ENCODE results near the gene CARD14.

The CARD14 gene

DNA sequence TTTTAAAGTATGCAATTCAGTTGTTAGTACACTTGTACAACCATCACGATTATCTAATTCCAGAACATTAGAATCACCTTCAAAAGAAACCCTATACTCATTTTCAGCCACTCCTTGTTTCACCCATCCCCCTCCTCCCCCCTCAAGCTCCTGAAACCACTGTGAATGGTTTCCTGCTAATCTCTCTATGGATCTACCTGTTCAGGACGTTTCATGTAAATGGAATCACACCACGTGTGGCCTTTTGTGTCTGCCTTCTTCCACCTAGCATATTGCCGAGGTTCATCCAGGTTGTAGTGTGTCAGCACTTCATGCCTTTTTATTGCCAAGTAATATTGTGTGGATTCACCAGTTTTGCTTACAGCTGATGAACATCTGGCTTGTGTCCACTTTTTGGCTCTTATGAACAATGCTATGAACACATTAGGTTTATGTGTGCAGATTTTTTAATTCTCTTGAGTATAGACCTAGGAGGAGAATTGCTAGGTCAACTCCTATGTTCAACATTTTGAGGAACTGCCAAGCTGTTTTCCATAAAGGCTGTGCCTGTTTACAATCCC lies 40.7 kb upstream of the CARD14 start:
- TF ChIP-seq, protein P1, sequence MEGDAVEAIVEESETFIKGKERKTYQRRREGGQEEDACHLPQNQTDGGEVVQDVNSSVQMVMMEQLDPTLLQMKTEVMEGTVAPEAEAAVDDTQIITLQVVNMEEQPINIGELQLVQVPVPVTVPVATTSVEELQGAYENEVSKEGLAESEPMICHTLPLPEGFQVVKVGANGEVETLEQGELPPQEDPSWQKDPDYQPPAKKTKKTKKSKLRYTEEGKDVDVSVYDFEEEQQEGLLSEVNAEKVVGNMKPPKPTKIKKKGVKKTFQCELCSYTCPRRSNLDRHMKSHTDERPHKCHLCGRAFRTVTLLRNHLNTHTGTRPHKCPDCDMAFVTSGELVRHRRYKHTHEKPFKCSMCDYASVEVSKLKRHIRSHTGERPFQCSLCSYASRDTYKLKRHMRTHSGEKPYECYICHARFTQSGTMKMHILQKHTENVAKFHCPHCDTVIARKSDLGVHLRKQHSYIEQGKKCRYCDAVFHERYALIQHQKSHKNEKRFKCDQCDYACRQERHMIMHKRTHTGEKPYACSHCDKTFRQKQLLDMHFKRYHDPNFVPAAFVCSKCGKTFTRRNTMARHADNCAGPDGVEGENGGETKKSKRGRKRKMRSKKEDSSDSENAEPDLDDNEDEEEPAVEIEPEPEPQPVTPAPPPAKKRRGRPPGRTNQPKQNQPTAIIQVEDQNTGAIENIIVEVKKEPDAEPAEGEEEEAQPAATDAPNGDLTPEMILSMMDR (IDR thresholded peaks at IDR 0.05), result no peak

DNA sequence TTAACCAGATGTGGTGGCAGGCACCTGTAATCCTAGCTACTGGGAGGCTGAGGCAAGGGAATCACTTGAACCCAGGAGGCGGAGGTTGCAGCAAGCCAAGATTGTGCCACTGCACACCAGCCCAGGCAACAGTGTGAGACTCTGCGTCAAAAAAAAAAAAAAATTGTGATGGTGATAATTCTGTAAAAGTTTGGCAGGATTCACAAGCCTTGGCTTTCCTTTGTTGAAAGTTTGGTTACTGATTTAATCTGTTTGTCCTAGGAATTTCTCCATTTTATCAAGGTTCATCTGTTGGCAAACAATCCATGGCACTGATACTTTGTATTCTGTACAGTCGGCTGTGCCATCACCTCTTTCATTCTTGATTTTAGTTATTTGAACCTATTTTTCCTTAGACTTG lies 38.8 kb upstream of the CARD14 start:
- TF ChIP-seq, protein P1 (IDR thresholded peaks at IDR 0.05), result no peak

DNA sequence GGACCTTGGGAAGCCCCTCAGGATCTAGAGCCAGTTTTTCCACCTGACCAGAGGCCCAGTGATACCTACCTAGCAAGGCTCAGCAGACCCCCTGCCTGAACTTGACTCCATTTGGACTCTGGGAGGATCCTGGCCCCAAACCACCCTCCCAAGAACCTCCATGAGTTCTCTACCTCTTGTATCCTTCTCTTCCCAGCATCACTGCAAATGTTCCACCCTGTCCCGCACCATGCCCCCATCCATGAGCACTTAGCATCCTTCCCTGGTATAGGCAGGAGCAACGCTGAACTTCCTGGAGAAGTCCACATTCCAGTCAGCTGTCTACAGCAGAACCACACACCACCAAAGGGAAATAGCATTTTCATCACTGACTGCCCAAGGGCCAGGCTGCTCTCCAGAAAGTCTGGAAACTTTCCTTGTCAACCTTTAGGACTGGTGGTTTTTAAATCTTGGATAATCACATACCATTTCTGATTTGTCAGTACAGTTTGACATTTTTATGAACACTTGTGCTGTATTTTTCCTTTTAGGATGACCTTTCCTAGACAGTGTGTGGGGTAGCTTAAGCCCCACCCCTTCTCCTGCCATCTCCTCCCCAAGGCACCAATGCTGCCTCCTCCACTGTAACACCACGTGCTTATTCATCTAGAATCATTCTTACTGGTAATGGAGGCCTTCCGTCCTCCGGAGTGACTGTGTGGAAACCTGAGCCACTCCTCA lies 36.8 kb upstream of the CARD14 start:
- TF ChIP-seq, protein P1 (IDR thresholded peaks at IDR 0.05), result no peak

DNA sequence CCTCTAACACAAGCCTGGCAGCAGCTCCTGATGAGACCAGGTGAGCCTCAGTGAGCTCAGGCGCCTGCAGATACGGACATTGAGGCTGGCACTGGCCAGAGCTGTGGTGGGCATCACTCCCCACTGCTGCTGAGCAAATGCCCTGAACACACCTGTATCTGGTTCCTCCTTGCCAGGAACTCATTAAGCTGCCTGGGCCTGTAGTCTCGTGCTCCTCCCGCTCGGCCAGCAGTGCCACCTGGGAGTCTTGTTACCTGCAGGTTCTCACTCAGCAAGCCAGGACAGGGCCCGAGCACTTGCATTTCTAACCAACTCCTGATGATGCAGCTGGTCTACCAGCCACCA lies 36.2 kb upstream of the CARD14 start:
- TF ChIP-seq, protein P1 (IDR thresholded peaks at IDR 0.05), result no peak

DNA sequence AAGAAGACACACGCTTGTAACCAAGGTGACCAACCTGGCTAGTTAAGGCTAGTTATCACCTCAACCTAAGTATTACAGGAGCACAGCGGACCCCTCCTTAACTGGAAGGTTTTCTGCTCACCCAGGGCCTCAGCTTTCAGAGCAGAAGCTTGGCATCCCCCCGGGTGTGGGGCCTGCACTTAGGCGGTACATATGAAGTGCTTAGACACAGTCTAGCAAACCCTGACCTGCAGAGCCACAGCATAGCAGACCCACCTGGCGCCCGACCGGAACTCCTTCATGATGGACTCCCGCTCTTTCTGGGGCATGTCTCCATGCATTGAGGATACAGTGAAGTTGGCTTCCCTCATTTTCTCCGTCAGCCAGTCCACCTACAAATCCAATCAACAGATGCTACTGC lies 32.7 kb upstream of the CARD14 start:
- TF ChIP-seq, protein P1 (IDR thresholded peaks at IDR 0.05), result no peak

DNA sequence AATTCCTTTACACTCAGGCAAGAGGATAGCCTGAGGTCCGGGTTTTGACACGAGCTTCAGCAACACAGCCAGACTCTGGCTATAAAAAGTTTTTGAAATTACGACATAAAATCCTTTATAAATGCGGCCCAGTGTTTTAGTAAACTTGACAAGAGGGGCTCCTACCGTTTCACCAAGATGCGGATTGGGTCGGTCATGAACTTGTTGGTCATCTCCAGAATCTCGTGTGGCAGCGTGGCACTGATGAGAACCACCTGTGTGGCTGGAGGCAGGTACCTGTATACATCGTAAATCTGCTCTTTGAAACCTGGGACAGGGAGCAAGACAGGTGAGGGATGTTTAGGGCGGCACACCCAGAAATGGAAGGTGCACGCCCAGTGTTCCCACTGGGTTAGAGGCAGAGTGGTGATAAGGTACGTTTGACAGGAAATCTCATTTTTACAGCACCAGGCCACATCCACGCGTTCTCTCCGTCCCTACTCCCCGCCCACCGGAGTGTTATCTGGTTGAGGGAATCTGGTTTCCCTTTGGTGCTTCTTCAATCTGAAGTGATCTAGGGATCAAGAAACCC lies 30.9 kb upstream of the CARD14 start:
- TF ChIP-seq, protein P1 (IDR thresholded peaks at IDR 0.05), result no peak

DNA sequence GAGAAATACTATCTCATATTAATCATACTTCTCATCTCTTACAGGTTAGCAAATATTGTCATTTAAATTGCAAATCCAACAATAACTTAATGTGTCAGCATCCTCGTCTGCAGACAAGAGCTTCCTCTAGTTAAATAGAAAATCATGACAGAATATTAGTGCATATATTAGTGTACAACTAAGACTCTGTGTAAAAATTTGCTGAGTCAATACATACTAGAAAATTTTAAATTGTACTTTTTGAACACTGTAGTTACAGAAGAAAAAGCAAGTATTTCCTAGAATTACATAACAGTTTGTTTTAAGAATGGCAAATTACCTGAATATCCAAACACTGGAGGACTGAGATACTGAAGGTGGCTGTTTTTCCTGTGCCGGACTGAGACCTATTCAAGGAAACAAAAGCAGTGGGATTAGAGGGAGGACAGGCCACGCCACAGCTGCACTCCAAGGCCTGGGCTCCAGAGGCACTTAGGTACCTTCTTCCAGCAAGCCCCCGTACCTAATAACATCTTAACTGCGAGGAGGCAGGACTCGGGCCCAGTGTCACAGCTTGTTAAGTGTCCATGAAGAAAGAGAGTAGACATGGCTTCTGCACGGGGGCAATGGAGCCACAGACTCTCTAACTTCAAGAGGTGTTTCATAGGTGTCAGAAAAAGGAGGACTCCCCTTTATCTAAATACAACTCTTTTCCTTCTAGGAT lies 28.2 kb upstream of the CARD14 start:
- TF ChIP-seq, protein P1 (IDR thresholded peaks at IDR 0.05), result no peak

Data from LNCAP (cell line).